Immature natural killer cell (primary cell): Measurements from ENCODE around the gene RASA4. TPM values are rescaled to one million over a fixed set of nuclear protein-coding genes. Genes with fewer than 3 reads are reported as not detected.
A peak's percentile ranks its signal among the peaks of the same experiment; 100 is the strongest.
"Not testable (repeated sequence)": the region's sequence is repeated elsewhere in the genome, so short reads cannot be mapped to it uniquely, and the experiment has no call there.

Experiments used
- DNase-seq, 3 donors: peaks; one replicate each; pipeline ENCODE4 v3.0.0; 2022; ENCODE audit warnings: mixed read lengths in 1 of 3
- H3K27ac Mint-ChIP-seq, 6 donors: one replicate each; pipeline ENCODE4 v1.8.0; 2020; ENCODE audit warnings: mixed read lengths in 6 of 6, mild to moderate bottlenecking in 5 of 6, inconsistent platforms in 4 of 6, moderate library complexity in 3 of 6
- H3K27me3 Mint-ChIP-seq, 3 donors: one replicate each; pipeline ENCODE4 v1.8.0; 2020 to 2021; ENCODE audit warnings: low read depth in 3 of 3, mild to moderate bottlenecking in 3 of 3, mixed read lengths in 3 of 3, moderate library complexity in 3 of 3, inconsistent platforms in 1 of 3
- H3K36me3 Mint-ChIP-seq, 3 donors: one replicate each; pipeline ENCODE4 v1.8.0; 2020; ENCODE audit warnings: mixed read lengths in 3 of 3, inconsistent platforms in 2 of 3, mild to moderate bottlenecking in 2 of 3
- H3K4me1 Mint-ChIP-seq, 2 donors: one replicate each; pipeline ENCODE4 v1.8.0; 2020; ENCODE audit warnings: inconsistent platforms in 2 of 2, mild to moderate bottlenecking in 2 of 2, mixed read lengths in 2 of 2, moderate library complexity in 1 of 2
- H3K4me3 Mint-ChIP-seq, 5 donors: one replicate each; pipeline ENCODE4 v1.8.0; 2020; ENCODE audit warnings: mild to moderate bottlenecking in 5 of 5, mixed read lengths in 5 of 5, inconsistent platforms in 3 of 5, moderate library complexity in 3 of 5
- H3K9me3 Mint-ChIP-seq, 6 donors: one replicate each; pipeline ENCODE4 v1.8.0; 2020; ENCODE audit warnings: mild to moderate bottlenecking in 6 of 6, mixed read lengths in 6 of 6, inconsistent platforms in 4 of 6, moderate library complexity in 3 of 6
- polyA plus RNA-seq, 3 donors: library from polyadenylated mRNA; unstranded; fragments of 300-500 nt; fragmentation: Illumina TruSeq; gene quantifications; one replicate each; pipeline ENCODE4 v1.2.3, GENCODE V29; 2021

Gene RASA4
- polyA plus RNA-seq, 3 donors from 2014 or later = 3.2 to 6.1 (median 5.0) TPM

DNA sequence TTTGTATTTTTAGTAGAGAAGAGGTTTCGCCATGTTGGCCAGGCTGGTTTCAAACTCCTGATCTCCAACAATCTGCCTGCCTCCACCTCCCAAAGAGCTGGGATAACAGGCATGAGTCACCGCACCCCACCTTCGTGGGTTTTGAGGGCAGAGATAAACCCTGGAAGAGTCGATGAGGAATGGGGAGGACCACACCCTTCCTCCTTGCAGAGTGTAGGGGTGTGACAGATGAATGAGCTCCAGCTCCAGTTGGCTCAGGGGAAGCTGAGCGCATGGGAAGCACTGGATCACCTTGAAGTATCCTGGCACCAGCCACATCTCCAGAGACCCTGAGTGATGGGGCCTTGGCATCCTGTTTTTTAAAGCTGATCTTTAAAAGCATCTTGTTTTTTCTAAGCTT lies 33.1 kb downstream of the RASA4 start:
- not testable (repeated sequence) for DNase-seq, H3K9me3 Mint-ChIP-seq, H3K27ac Mint-ChIP-seq, H3K4me3 Mint-ChIP-seq, H3K4me1 Mint-ChIP-seq, H3K36me3 Mint-ChIP-seq, H3K27me3 Mint-ChIP-seq

DNA sequence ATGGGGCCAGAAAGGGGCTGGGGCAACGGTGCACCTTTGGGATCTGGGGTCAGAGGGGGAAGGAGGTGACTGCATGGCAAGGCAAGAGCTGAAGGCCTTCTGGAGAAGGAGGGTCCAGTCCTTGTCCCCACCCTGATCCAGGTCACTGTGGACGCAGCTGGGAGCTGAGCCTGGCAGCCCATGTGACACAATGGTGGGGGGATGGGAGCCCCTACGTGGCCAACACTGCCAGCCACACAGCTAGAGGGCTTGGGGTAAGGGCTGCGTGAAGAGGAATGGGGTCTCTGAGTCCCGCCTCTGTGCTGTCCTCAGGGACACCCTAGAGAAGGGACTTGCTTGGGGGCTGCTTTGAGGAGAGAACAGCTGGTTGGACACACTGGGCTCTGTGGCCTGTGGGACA lies 34.8 kb downstream of the RASA4 start:
- H3K4me1 Mint-ChIP-seq, H3K4me3 Mint-ChIP-seq, H3K27ac Mint-ChIP-seq, DNase-seq, H3K36me3 Mint-ChIP-seq, H3K9me3 Mint-ChIP-seq, H3K27me3 Mint-ChIP-seq: not testable (repeated sequence)

- not testable (repeated sequence) for H3K27ac Mint-ChIP-seq, H3K4me3 Mint-ChIP-seq, DNase-seq, H3K9me3 Mint-ChIP-seq, H3K36me3 Mint-ChIP-seq, H3K27me3 Mint-ChIP-seq, H3K4me1 Mint-ChIP-seq
These were observed 38.1 kb downstream of the RASA4 start for GRCh38 chr7:102578486-102578885.

DNA sequence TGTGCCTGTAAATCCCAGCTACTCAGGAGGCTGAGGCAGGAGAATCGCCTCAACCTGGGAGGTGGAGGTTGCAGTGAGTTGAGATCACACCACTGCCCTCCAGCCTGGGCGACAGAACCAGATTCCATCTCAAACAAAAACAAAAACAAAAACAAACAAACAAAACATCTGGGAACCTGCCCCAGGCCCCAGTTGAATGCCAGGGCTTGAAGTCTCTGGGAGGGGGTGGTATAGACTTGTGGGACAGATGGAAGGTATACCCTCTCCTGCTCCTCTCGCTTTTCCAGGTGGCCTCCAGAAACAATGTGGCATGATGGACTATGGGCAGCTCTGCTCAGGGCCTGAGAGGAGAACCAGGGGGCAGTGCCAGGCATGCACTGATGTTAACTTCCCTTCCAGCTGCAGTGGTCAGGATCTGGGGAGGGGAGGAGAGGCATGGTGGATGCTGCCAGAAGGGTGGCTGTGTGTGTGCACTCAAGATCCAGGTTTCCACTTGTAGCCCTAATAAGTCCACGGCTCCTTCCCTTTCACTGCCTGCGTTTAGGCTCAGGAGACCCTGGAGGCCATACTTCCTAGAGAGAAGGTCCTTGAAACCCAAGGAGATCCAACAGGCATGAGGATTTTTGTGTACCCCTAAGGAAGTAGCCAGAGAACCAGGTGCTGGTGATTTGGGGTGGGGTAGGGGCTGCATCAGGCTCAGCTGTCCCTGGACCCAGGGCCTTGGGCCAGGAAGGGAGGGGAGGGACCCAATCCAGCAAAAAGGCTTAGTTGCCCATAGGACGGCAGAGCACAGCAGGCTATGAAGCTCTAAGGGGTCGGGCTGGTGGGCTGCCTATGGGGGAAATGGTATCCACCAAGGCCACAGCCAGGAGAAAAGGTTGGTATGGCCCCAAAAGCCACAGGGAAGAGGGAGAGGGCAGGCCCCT lies 39.0 kb downstream of the RASA4 start:
- not testable (repeated sequence) for H3K27ac Mint-ChIP-seq, H3K4me1 Mint-ChIP-seq, H3K4me3 Mint-ChIP-seq, H3K36me3 Mint-ChIP-seq, H3K9me3 Mint-ChIP-seq, DNase-seq, H3K27me3 Mint-ChIP-seq

DNA sequence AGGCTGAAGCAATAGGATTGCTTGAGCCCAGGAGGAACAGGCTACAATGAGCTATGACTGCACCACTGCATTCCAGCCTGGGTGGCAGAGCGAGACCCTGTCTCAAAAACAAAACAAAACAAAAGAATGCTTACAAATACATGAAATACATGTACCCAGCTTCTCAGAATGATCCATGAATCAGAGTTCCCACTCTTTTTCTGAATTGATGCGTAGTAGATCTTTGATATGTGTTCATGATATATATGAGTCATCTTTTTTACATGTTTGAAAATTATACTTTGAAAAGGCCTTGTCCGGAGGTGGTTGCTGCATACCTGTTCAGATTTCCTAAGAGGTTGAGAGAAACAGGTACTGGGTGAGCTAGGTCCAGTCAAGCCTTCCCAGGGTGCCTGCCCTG lies 40.2 kb downstream of the RASA4 start:
- H3K9me3 Mint-ChIP-seq, H3K27ac Mint-ChIP-seq, H3K36me3 Mint-ChIP-seq, H3K27me3 Mint-ChIP-seq, DNase-seq, H3K4me3 Mint-ChIP-seq, H3K4me1 Mint-ChIP-seq: not testable (repeated sequence)

- H3K36me3 Mint-ChIP-seq, H3K27me3 Mint-ChIP-seq, H3K4me1 Mint-ChIP-seq, DNase-seq, H3K27ac Mint-ChIP-seq, H3K4me3 Mint-ChIP-seq, H3K9me3 Mint-ChIP-seq: not testable (repeated sequence)
These were observed 41.9 kb downstream of the RASA4 start for GRCh38 chr7:102574607-102575006.

DNA sequence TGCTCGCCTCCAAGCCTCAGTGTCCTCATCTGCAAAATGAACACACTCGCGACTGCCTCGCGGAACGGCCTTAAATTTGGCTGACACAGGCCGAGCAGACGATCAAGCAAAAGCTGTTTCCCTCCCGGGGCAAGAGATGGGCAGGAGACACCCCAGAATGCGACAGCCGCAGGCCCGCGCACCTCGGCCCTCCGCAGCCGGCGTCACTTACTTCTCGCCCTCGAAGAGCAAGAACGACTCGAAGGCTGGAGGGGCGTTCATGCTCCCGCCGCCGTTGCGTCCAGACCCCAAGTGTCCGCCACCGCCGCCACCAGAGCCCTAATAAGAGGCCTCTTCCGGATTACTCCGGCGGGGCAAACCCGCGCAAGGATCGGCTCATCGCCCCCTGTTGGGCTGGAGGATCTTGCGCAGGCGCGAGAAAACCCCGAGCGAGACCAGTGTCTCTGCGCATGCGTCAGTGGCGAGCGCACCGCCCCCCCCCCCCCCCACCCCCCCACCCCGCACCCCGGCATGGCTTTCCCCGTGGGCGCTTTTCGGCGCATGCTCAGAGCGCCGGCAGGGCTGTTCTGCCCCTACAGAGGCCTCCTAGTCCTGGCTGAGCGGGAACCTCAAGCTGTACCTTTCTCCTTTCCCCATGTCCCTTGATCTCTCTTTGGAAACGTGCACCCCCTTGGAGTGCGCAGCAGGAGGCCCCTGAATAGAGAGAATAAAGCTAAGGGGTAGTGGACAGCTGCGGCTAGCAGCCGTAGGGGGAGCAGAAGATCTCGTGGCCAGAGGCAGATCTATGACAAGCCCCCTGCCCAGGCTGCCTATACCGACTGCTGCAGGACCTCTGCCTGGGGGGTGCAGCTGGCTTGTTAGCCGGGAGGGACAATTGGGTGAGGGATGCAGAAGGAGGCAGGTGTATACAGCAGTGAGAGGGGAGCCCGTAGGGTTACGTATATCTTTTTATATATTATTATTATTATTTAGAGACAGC lies 44.0 kb downstream of the RASA4 start, which contains the start of gene POLR2J3:
Gene POLR2J3, minus strand, starts transcription at position 323 of the 979 bp plus-strand sequence. Its CDS starts 62 bp downstream, at position 261.
- peak; percentile 100 for DNase-seq
- H3K4me1 Mint-ChIP-seq, H3K36me3 Mint-ChIP-seq, H3K27me3 Mint-ChIP-seq, H3K9me3 Mint-ChIP-seq: not testable (repeated sequence)
- Mint-ChIP-seq H3K27ac (peak within 1 kb of the TSS; percentile 63 to 94 (median 84)), H3K4me3 (peak within 1 kb of the TSS; percentile 76 to 92 (median 90))

DNA sequence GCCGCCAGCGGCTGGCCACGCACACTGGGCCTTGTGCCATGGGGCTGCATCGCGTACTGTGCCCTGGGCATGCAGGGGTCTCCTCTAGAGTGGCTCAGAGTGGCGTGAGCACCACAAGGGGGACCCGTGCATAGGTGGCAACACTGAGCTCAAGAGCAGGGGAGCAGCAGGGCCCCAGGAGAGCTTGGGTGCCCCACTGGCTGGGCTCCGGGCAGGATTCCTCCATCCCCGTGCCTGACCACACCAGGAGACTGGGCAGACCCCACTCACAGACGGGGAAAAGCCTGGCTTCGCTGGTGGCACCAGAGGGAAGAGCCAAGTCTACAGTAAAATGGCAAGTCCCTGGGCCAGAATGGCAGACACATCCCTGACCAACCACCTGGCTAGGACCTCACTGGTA lies 47.9 kb downstream of the RASA4 start:
- H3K27me3 Mint-ChIP-seq, H3K27ac Mint-ChIP-seq, DNase-seq, H3K36me3 Mint-ChIP-seq, H3K4me3 Mint-ChIP-seq, H3K4me1 Mint-ChIP-seq, H3K9me3 Mint-ChIP-seq: not testable (repeated sequence)

DNA sequence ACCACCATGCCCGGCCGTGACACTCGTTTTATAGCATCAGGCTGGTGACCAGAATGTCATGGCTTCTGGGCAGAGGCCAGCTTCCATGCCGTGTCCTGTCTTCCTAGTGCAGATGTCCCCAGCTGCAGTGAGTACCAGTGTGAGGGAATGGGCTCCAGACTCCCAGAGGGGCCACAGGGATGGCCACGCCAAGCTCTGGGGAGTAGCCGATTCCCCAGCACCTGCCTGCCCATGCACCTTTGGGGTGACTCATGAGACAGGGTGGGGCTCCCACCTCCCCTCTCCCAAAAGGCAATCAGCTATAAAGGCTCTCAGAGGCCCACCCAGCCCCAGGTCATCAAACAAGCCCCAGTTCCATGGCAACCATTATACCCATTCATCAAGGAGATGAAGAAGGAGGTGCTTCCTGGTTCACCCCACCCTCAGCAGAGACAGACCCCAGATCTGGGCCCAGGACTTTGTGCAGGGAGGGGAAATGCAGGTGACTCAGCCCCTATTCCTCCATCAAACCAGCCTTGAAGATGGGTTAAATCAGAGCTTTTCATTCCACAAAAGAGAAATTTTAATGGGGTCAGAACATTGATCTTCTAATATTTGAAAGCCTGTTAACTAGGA lies 65.6 kb downstream of the RASA4 start, which contains the start of gene SPDYE2:
Gene SPDYE2, plus strand, starts transcription at position 419 of the 615 bp plus-strand sequence. CDS start 2,030 bp downstream, outside the sequence.
- not testable (repeated sequence) for H3K9me3 Mint-ChIP-seq, H3K36me3 Mint-ChIP-seq, H3K27ac Mint-ChIP-seq, H3K4me3 Mint-ChIP-seq, DNase-seq, H3K27me3 Mint-ChIP-seq, H3K4me1 Mint-ChIP-seq

- not testable (repeated sequence) for H3K27me3 Mint-ChIP-seq, H3K9me3 Mint-ChIP-seq, H3K36me3 Mint-ChIP-seq, H3K4me3 Mint-ChIP-seq, H3K4me1 Mint-ChIP-seq, H3K27ac Mint-ChIP-seq, DNase-seq
These were observed 70.2 kb downstream of the RASA4 start for GRCh38 chr7:102546353-102546752.

- H3K4me3 Mint-ChIP-seq, H3K4me1 Mint-ChIP-seq, H3K9me3 Mint-ChIP-seq, H3K27ac Mint-ChIP-seq, H3K27me3 Mint-ChIP-seq, H3K36me3 Mint-ChIP-seq, DNase-seq: not testable (repeated sequence)
These were observed 71.3 kb downstream of the RASA4 start for GRCh38 chr7:102545288-102545687.

DNA sequence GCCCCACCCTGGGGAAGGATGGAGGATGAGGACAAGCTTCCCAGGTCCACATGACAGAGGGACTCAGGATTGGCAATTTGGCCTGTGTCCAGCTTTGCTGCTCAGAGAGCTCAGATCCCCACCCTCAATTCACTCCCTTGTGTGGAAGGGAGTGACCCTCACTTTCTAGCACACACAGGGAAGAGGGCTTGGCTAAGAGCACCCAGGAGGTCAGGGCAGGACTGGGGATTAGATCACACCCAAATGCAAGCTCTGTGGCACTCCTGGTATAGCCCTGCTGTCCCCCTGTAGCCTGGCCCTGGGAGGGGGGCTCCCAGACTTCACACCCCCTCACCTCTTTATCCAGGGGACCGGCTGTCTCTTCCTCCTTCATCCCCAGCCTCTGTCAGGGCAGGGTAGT lies 72.2 kb downstream of the RASA4 start:
- not testable (repeated sequence) for H3K4me3 Mint-ChIP-seq, H3K27ac Mint-ChIP-seq, H3K27me3 Mint-ChIP-seq, H3K36me3 Mint-ChIP-seq, DNase-seq, H3K9me3 Mint-ChIP-seq, H3K4me1 Mint-ChIP-seq

DNA sequence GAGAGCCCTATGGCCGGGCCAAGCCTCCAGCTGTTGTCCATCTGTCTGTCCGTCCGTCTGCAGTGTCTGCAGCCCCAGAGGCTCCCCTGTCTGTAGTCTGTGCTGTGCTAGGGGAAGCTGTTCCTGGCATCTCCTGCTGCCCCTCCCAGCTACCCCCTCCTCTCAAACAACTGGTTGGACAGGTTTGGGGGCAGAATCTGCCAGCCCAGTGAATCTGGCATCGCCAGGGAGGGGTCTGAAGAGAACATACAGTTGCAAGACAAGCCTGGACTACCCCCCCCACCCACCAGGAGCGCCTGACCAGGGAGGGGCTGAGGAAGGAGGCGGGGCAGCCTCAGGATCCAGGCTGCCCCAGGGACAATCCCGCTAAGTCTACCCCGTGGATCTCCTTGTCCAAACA lies 73.0 kb downstream of the RASA4 start, which contains the start of gene UPK3BL2:
Gene UPK3BL2, minus strand, starts transcription at position 101 of the 400 bp plus-strand sequence. Its CDS starts 60 bp downstream, at position 41.
- H3K36me3 Mint-ChIP-seq, H3K4me3 Mint-ChIP-seq, DNase-seq, H3K27me3 Mint-ChIP-seq, H3K4me1 Mint-ChIP-seq, H3K9me3 Mint-ChIP-seq, H3K27ac Mint-ChIP-seq: not testable (repeated sequence)

GRCh38 chr7:102542771-102543170 lies 73.8 kb downstream of the RASA4 start:
- not testable (repeated sequence) for H3K4me3 Mint-ChIP-seq, H3K4me1 Mint-ChIP-seq, DNase-seq, H3K36me3 Mint-ChIP-seq, H3K27ac Mint-ChIP-seq, H3K9me3 Mint-ChIP-seq, H3K27me3 Mint-ChIP-seq
